Omental fat pad (tissue), 4 donors: ENCODE results near the gene DNAAF5. TPM values are rescaled to one million over a fixed set of nuclear protein-coding genes. Genes with fewer than 3 reads are reported as not detected.
A peak's percentile ranks its signal among the peaks of the same experiment; 100 is the strongest.
"Not testable (repeated sequence)": the region's sequence is repeated elsewhere in the genome, so short reads cannot be mapped to it uniquely, and the experiment has no call there.

ENCODE experiments used
- ATAC-seq: fragments of 150-250 bp; one replicate; pipeline ENCODE4 v1.9.1; 2016; ENCODE audit warnings: mild to moderate bottlenecking, moderate library complexity; ENCODE audit not compliant: low FRiP score
- DNase-seq: peaks from one replicate; pipeline ENCODE4 v3.0.0-alpha.2; 2019; ENCODE audit warnings: low spot score
- CTCF ChIP-seq, 3 donors: fragments of 450-650 bp; IDR thresholded peaks; one replicate each; pipeline ENCODE4 v1.5.1; 2016 to 2017; ENCODE audit warnings: antibody characterized with exemption in 3 of 3, mild to moderate bottlenecking in 3 of 3, moderate library complexity in 2 of 3
- total RNA-seq, 4 donors: library from RNA; depleted of rRNA; stranded (reverse); fragments of >200 nt; gene quantifications; one replicate each; pipeline ENCODE4 v1.1.0, GENCODE V29; 2016

DNAAF5 gene
- total RNA-seq, 4 donors from 2014 or later = 15.7 to 27.1 (median 25.1) TPM

- no peak for ATAC-seq
- DNase-seq = no peak
- no peak for TF ChIP-seq CTCF (IDR thresholded peaks at IDR 0.05)
Observed at GRCh38 chr7:748446-748845, 21.9 kb downstream of the DNAAF5 start.

- DNase-seq = no peak
- no peak for TF ChIP-seq CTCF (IDR thresholded peaks at IDR 0.05)
- ATAC-seq = no peak
Observed at GRCh38 chr7:749140-749551, 22.6 kb downstream of the DNAAF5 start.

- DNase-seq (no peak), ATAC-seq (peak; percentile 14)
- TF ChIP-seq CTCF (IDR thresholded peaks at IDR 0.05) = no peak
Observed at GRCh38 chr7:750111-750905, 23.8 kb downstream of the DNAAF5 start.

- ATAC-seq = no peak
- TF ChIP-seq CTCF (IDR thresholded peaks at IDR 0.05) = no peak
- no peak for DNase-seq
Observed at GRCh38 chr7:751826-752225, 25.3 kb downstream of the DNAAF5 start.

- ATAC-seq, DNase-seq: not testable (repeated sequence)
Observed at GRCh38 chr7:752256-752655, 25.8 kb downstream of the DNAAF5 start.

- no peak for TF ChIP-seq CTCF (IDR thresholded peaks at IDR 0.05)
- DNase-seq (no peak), ATAC-seq (no peak)
Observed at GRCh38 chr7:753190-753589, 26.7 kb downstream of the DNAAF5 start.

- ATAC-seq = no peak
- DNase-seq = no peak
Observed at GRCh38 chr7:754531-755412, 28.3 kb downstream of the DNAAF5 start.

More at GRCh38 chr7:754531-755412, 28.3 kb downstream of the DNAAF5 start:
- TF ChIP-seq CTCF (IDR thresholded peaks at IDR 0.05) = no peak
